GM12801 (cell line): ENCODE measurements around the gene KDM3B.

ENCODE experiments used
- CTCF ChIP-seq: IDR thresholded peaks from one replicate; pipeline ENCODE4 v1.5.1; 2011; ENCODE audit warnings: control low read depth; ENCODE audit not compliant: insufficient read length; ENCODE audit errors: extremely low read depth

The KDM3B gene

GRCh38 chr5:138444774-138445546, 92.5 kb downstream of the KDM3B start:
- no peak for TF ChIP-seq CTCF

GRCh38 chr5:138445547-138446271, 93.2 kb downstream of the KDM3B start:
- no peak for TF ChIP-seq CTCF

- TF ChIP-seq CTCF = no peak
Observed at GRCh38 chr5:138448070-138448469, 95.6 kb downstream of the KDM3B start.

GRCh38 chr5:138448481-138449398, 96.3 kb downstream of the KDM3B start:
- no peak for TF ChIP-seq CTCF

GRCh38 chr5:138449501-138450239, 97.2 kb downstream of the KDM3B start:
- peak; percentile 47 for TF ChIP-seq CTCF

- TF ChIP-seq CTCF = no peak
Observed at GRCh38 chr5:138450971-138451370, 98.5 kb downstream of the KDM3B start.
